Neural cell (in vitro differentiated cells): ENCODE results near the gene KIF2A.

Experiments
- CTCF ChIP-seq: fragments of 450-650 bp; IDR thresholded peaks from 2 replicates; pipeline ENCODE4 v1.5.1; 2014; ENCODE audit warnings: antibody characterized with exemption, mild to moderate bottlenecking, moderate library complexity; ENCODE audit not compliant: poor library complexity, severe bottlenecking
- EP300 ChIP-seq: fragments of 450-650 bp; conservative IDR thresholded peaks from 2 replicates; pipeline ENCODE4 v1.6.1; 2014; ENCODE audit warnings: antibody characterized with exemption, mild to moderate bottlenecking, moderate library complexity; ENCODE audit not compliant: poor library complexity, severe bottlenecking
- EZH2 ChIP-seq: fragments of 200-600, 300-800 bp; shearing (Covaris generic), sonication (generic); IDR thresholded peaks from 2 replicates; pipeline ENCODE4 v1.6.1; 2014; ENCODE audit warnings: antibody characterized with exemption, low read length, borderline replicate concordance, mild to moderate bottlenecking; ENCODE audit not compliant: insufficient read depth, poor library complexity, severe bottlenecking
- POLR2AphosphoS5 ChIP-seq: IDR thresholded peaks from 2 replicates; pipeline ENCODE4 v1.6.1; 2012
- RAD21 ChIP-seq: fragments of 450-650 bp; conservative IDR thresholded peaks from 2 replicates; pipeline ENCODE4 v1.6.1; 2014; ENCODE audit warnings: antibody characterized with exemption, mild to moderate bottlenecking, moderate library complexity
- SMC3 ChIP-seq: fragments of 450-650 bp; conservative IDR thresholded peaks from 2 replicates; pipeline ENCODE4 v1.6.1; 2014; ENCODE audit warnings: antibody characterized with exemption, mild to moderate bottlenecking, moderate library complexity; ENCODE audit not compliant: poor library complexity
- TAF1 ChIP-seq: IDR thresholded peaks from 2 replicates; pipeline ENCODE4 v1.6.1; 2012; ENCODE audit warnings: low read depth

GRCh38 chr5:62305715-62306322, at the start of gene KIF2A:
- TF ChIP-seq CTCF: peak; percentile 59
- no peak for TF ChIP-seq EZH2
- peak; percentile 76 for TF ChIP-seq POLR2AphosphoS5
- no peak for TF ChIP-seq RAD21
- peak; percentile 36 for TF ChIP-seq SMC3
- TF ChIP-seq EP300: peak; percentile 49
- peak; percentile 23 for TF ChIP-seq TAF1
